Stomach (tissue), 9 donors: ENCODE measurements around the gene PTPRM. TPM values are rescaled to one million over a fixed set of nuclear protein-coding genes. Genes with fewer than 3 reads are reported as not detected.

Source experiments
- DNase-seq, 2 donors: peaks; one replicate each; pipeline versions ENCODE4 v3.0.0 to v3.0.0-alpha.2; 2013 to 2019
- H3K27ac ChIP-seq, 5 donors: fragments of 200-600 bp in 4 of 5; sonication (generic) in 4 of 5; one replicate each; pipeline ENCODE4 v1.5.1; 2013 to 2019; ENCODE audit warnings: mild to moderate bottlenecking in 1 of 5, moderate library complexity in 1 of 5
- H3K27me3 ChIP-seq, 3 donors: fragments of 200-600 bp; sonication (generic); one replicate each; pipeline ENCODE4 v1.5.1; 2017 to 2019; ENCODE audit warnings: mixed run types in 1 of 3
- H3K36me3 ChIP-seq, 4 donors: fragments of 200-600 bp; sonication (generic); 1 replicate in 3 of 4; 2 replicates in 1 of 4; pipeline ENCODE4 v1.5.1; 2016 to 2019
- H3K4me1 ChIP-seq, 4 donors: fragments of 200-600 bp; sonication (generic); one replicate each; pipeline ENCODE4 v1.5.1; 2016 to 2019
- H3K4me3 ChIP-seq, 4 donors: fragments of 200-600 bp; sonication (generic) in 3 of 4; one replicate each; pipeline ENCODE4 v1.5.1; 2016 to 2019; ENCODE audit warnings: mild to moderate bottlenecking in 1 of 4
- H3K9me3 ChIP-seq, 4 donors: fragments of 200-600 bp; sonication (generic); one replicate each; pipeline ENCODE4 v1.5.1; 2016 to 2019
- CTCF ChIP-seq, 7 experiments: fragments of 450-650 bp in 4 of 7; fragments of 200-600 bp in 3 of 7; sonication (generic) in 3 of 7; IDR thresholded peaks; one replicate each; pipeline ENCODE4 v1.5.1; 2016 to 2019; ENCODE audit warnings: antibody characterized with exemption in 7 of 7, control low read depth in 2 of 7, mild to moderate bottlenecking in 1 of 7
- EP300 ChIP-seq: sonication (generic); formaldehyde crosslinking; IDR thresholded peaks from one replicate; pipeline ENCODE4 v1.6.1; 2017; ENCODE audit warnings: antibody characterized with exemption
- POLR2A ChIP-seq, 4 donors: fragments of 450-650 bp; IDR thresholded peaks; one replicate each; pipeline ENCODE4 v1.6.1; 2016; ENCODE audit warnings: antibody characterized with exemption in 4 of 4, control low read depth in 2 of 4, mild to moderate bottlenecking in 1 of 4, moderate library complexity in 1 of 4
- POLR2AphosphoS5 ChIP-seq, 3 donors: sonication (generic); formaldehyde crosslinking; IDR thresholded peaks; one replicate each; pipeline ENCODE4 v1.6.1; 2016; ENCODE audit warnings: antibody characterized with exemption in 3 of 3
- WGBS, 5 donors: extraction: QIAGEN DNeasy Blood & Tissue Kit in 3 of 5; methylation state at CpG; one replicate each; pipeline versions ENCODE4 v1.1.5 to v1.1.7; 2013 to 2018; 5-methylcytosine and 5-hydroxymethylcytosine counted together
- intact Hi-C: fragments of 100-400 bp; cut with DNase I; formaldehyde crosslinking; loops from one replicate; pipeline ENCODE4 v1.15.1; 2023; ENCODE audit warnings: low total_unique reads
- polyA plus RNA-seq, 3 donors: library from polyadenylated mRNA; stranded (reverse); fragments of 200-250 nt; gene quantifications; one replicate each; pipeline ENCODE4 v1.2.3, GENCODE V29; 2013
- total RNA-seq, 5 donors: library from RNA; depleted of rRNA; stranded (reverse); fragments of >200 nt; gene quantifications; one replicate each; pipeline versions ENCODE4 v1.1.0 to v1.2.3, GENCODE V29; 2014 to 2016
- donor health status: healthy with polysubstance abuse.
- donor health status: Bipolar disorder and iron deficiency.
- donor health status: healthy.

Gene PTPRM
- total and polyA plus RNA-seq, 8 donors = 7.5 to 246 (median 58.2) TPM

GRCh38 chr18:7535436-7536205 is 31.5 kb upstream of the PTPRM start:
- Histone ChIP-seq H3K36me3 (no peaks in the 10 kb centered on the region), H3K27ac (no peak overlapping the region), H3K4me1 (no peaks in the 10 kb centered on the region), H3K27me3 (no peaks in the 10 kb centered on the region), H3K4me3 (no peak overlapping the region), H3K9me3 (peaks cover 0 to 11% (median 5%) of the 10 kb centered on the region in 4 donors)
- 84 to 93% (median 87%) methylated on average over 5 of the region's 5 CpGs for WGBS, 5 donors
- no peak for DNase-seq
- intact Hi-C loops = no loop called here
- TF ChIP-seq POLR2AphosphoS5 (IDR thresholded peaks at IDR 0.05) (no peak), EP300 (no peak), CTCF (IDR thresholded peaks at IDR 0.05) (no peak)

- intact Hi-C loops = no loop called here
- Histone ChIP-seq H3K27me3 (no peaks in the 10 kb centered on the region), H3K27ac (no peak overlapping the region), H3K36me3 (no peaks in the 10 kb centered on the region), H3K9me3 (peaks cover 0 to under 1% (median 0%) of the 10 kb centered on the region in 4 donors), H3K4me1 (no peaks in the 10 kb centered on the region), H3K4me3 (no peak overlapping the region)
- no peak for DNase-seq
- 91 to 100% (median 96%) methylated on average over 1 of the region's 1 CpG for WGBS, 5 donors
- TF ChIP-seq POLR2A (IDR thresholded peaks at IDR 0.05) (no peak), CTCF (IDR thresholded peaks at IDR 0.05) (no peak), POLR2AphosphoS5 (IDR thresholded peaks at IDR 0.05) (no peak), EP300 (no peak)
Observed at GRCh38 chr18:7537145-7537544, 30.0 kb upstream of the PTPRM start.

GRCh38 chr18:7541835-7542234 is 25.3 kb upstream of the PTPRM start:
- no peaks in the 10 kb centered on the region for H3K9me3 ChIP-seq

GRCh38 chr18:7544686-7545085 is 22.4 kb upstream of the PTPRM start:
- DNase-seq = no peak
- Histone ChIP-seq H3K27me3 (no peaks in the 10 kb centered on the region), H3K4me3 (no peak overlapping the region), H3K9me3 (no peaks in the 10 kb centered on the region), H3K27ac (no peak overlapping the region), H3K36me3 (no peaks in the 10 kb centered on the region), H3K4me1 (no peaks in the 10 kb centered on the region)
- 83 to 100% (median 88%) methylated on average over 1 of the region's 1 CpG for WGBS, 5 donors
- intact Hi-C loops = no loop called here
- TF ChIP-seq POLR2A (IDR thresholded peaks at IDR 0.05) = no peak

More at GRCh38 chr18:7541835-7542234, 25.3 kb upstream of the PTPRM start:
- WGBS, 5 donors = 74 to 86% (median 82%) methylated on average over 5 of the region's 5 CpGs
- TF ChIP-seq POLR2A (IDR thresholded peaks at IDR 0.05) = no peak
- no peak for TF ChIP-seq POLR2AphosphoS5 (IDR thresholded peaks at IDR 0.05)
- TF ChIP-seq CTCF (IDR thresholded peaks at IDR 0.05) = no peak
- TF ChIP-seq EP300 = no peak
- no peaks in the 10 kb centered on the region for H3K36me3 ChIP-seq
- DNase-seq = no peak
- no peak overlapping the region for H3K4me3 ChIP-seq
- no peak overlapping the region for H3K27ac ChIP-seq
- no peaks in the 10 kb centered on the region for H3K4me1 ChIP-seq
- intact Hi-C loops = no loop called here
- no peaks in the 10 kb centered on the region for H3K27me3 ChIP-seq

GRCh38 chr18:7545734-7546133 is 21.4 kb upstream of the PTPRM start:
- Histone ChIP-seq H3K27ac (no peak overlapping the region), H3K36me3 (no peaks in the 10 kb centered on the region), H3K27me3 (no peaks in the 10 kb centered on the region), H3K4me1 (no peaks in the 10 kb centered on the region), H3K4me3 (no peak overlapping the region), H3K9me3 (no peaks in the 10 kb centered on the region)
- TF ChIP-seq CTCF (IDR thresholded peaks at IDR 0.05) (no peak), EP300 (no peak), POLR2A (IDR thresholded peaks at IDR 0.05) (no peak), POLR2AphosphoS5 (IDR thresholded peaks at IDR 0.05) (no peak)
- intact Hi-C loops = no loop called here
- DNase-seq = no peak
- WGBS, 5 donors = 59 to 71% (median 68%) methylated on average over 5 of the region's 5 CpGs
